Thoracic aorta (tissue), 2 donors: ENCODE data around the gene OR2T35. TPM values are rescaled to one million over a fixed set of nuclear protein-coding genes. Genes with fewer than 3 reads are reported as not detected.
"Not testable (repeated sequence)": the region's sequence is repeated elsewhere in the genome, so short reads cannot be mapped to it uniquely, and the experiment has no call there.

Source experiments
- ATAC-seq: fragments of 150-250 bp; one replicate; pipeline ENCODE4 v1.8.0; 2017; ENCODE audit warnings: low read depth; ENCODE audit not compliant: insufficient number of reproducible peaks, low FRiP score
- DNase-seq: peaks from one replicate; pipeline ENCODE4 v3.0.0-alpha.2; 2020; ENCODE audit warnings: low spot score
- H3K27ac ChIP-seq, 2 donors: fragments of 200-600 bp; sonication (generic); 1 replicate in 1 of 2; 2 replicates in 1 of 2; pipeline ENCODE4 v1.5.1; 2016; ENCODE audit warnings: mild to moderate bottlenecking in 2 of 2, moderate library complexity in 2 of 2
- H3K27me3 ChIP-seq: fragments of 200-600 bp; sonication (generic); replicated peaks from 2 replicates; pipeline ENCODE4 v1.6.0; 2016; ENCODE audit warnings: mild to moderate bottlenecking; ENCODE audit not compliant: insufficient read depth
- H3K36me3 ChIP-seq: fragments of 200-600 bp; sonication (generic); one replicate; pipeline ENCODE4 v1.5.1; 2016
- H3K4me1 ChIP-seq, 2 donors: fragments of 200-600 bp; sonication (generic); 1 replicate in 1 of 2; 2 replicates in 1 of 2; pipeline versions ENCODE4 v1.5.1 to v1.6.0; 2016; ENCODE audit warnings: low read depth in 2 of 2, mild to moderate bottlenecking in 1 of 2; ENCODE audit not compliant: control insufficient read depth in 1 of 2
- H3K4me3 ChIP-seq: fragments of 200-600 bp; sonication (generic); 2 replicates; pipeline ENCODE4 v1.5.1; 2016; ENCODE audit warnings: mild to moderate bottlenecking
- H3K9me3 ChIP-seq: fragments of 200-600 bp; sonication (generic); 2 replicates; pipeline ENCODE4 v1.5.1; 2016
- CTCF ChIP-seq: fragments of 200-600 bp; sonication (generic); IDR thresholded peaks from one replicate; pipeline ENCODE4 v1.5.1; 2019; ENCODE audit warnings: antibody characterized with exemption
- total RNA-seq, 2 donors: library from RNA; depleted of rRNA; stranded (reverse); fragments of >200 nt; gene quantifications; one replicate each; pipeline versions ENCODE4 v1.1.0 to v1.2.3, GENCODE V29; 2016

The OR2T35 gene
- total RNA-seq: not detected

GRCh38 chr1:248645178-248645577 is at the start of gene OR2T35:
Gene OR2T35, minus strand, starts transcription at chr1:248645278. Its CDS starts 6,020 bp downstream, at chr1:248639258.
- H3K4me3 ChIP-seq, H3K36me3 ChIP-seq, H3K27ac ChIP-seq, H3K9me3 ChIP-seq, H3K4me1 ChIP-seq, ATAC-seq, H3K27me3 ChIP-seq, DNase-seq: not testable (repeated sequence)

GRCh38 chr1:248691567-248692155 is 46.6 kb upstream of the OR2T35 start:
- Histone ChIP-seq H3K9me3 (no peaks in the 10 kb centered on the region), H3K27ac (no peak overlapping the region), H3K36me3 (no peaks in the 10 kb centered on the region), H3K4me1 (no peaks in the 10 kb centered on the region), H3K4me3 (no peak overlapping the region), H3K27me3 (no peaks in the 10 kb centered on the region)
- ATAC-seq (no peak), DNase-seq (no peak)
- TF ChIP-seq CTCF: no peak

GRCh38 chr1:248688527-248689298 is 43.6 kb upstream of the OR2T35 start:
- TF ChIP-seq CTCF: no peak
- DNase-seq (no peak), ATAC-seq (no peak)
- no peaks in the 10 kb centered on the region for H3K36me3 ChIP-seq
- no peaks in the 10 kb centered on the region for H3K27me3 ChIP-seq
- no peak overlapping the region for H3K4me3 ChIP-seq
- H3K4me1 ChIP-seq: no peaks in the 10 kb centered on the region
- no peaks in the 10 kb centered on the region for H3K9me3 ChIP-seq
- no peak overlapping the region for H3K27ac ChIP-seq

- Histone ChIP-seq H3K9me3 (no peaks in the 10 kb centered on the region), H3K27me3 (no peaks in the 10 kb centered on the region), H3K36me3 (no peaks in the 10 kb centered on the region), H3K4me1 (no peaks in the 10 kb centered on the region), H3K4me3 (no peak overlapping the region), H3K27ac (no peak overlapping the region)
- ATAC-seq (no peak), DNase-seq (no peak)
- no peak for TF ChIP-seq CTCF
Measured at GRCh38 chr1:248686815-248687214, 41.7 kb upstream of the OR2T35 start.

- Histone ChIP-seq H3K36me3 (no peaks in the 10 kb centered on the region), H3K27ac (no peak overlapping the region), H3K9me3 (no peaks in the 10 kb centered on the region), H3K4me3 (no peak overlapping the region), H3K4me1 (no peaks in the 10 kb centered on the region), H3K27me3 (no peaks in the 10 kb centered on the region)
- DNase-seq (no peak), ATAC-seq (no peak)
- no peak for TF ChIP-seq CTCF
Measured at GRCh38 chr1:248681651-248682050, 36.6 kb upstream of the OR2T35 start.
